GM12878 (cell line): ENCODE results near the gene CDR2L. TPM values are rescaled to one million over a fixed set of nuclear protein-coding genes. Genes with fewer than 3 reads are reported as not detected.
A peak's percentile ranks its signal among the peaks of the same experiment; 100 is the strongest.

Experiments used
- E4F1 ChIP-seq: fragments of 450-650 bp; IDR thresholded peaks from 2 replicates; pipeline ENCODE4 v1.6.1; 2018; ENCODE audit warnings: borderline replicate concordance, mild to moderate bottlenecking; ENCODE audit not compliant: partially characterized antibody
- GABPA ChIP-seq: IDR thresholded peaks from 2 replicates; pipeline ENCODE4 v1.6.1; 2014; ENCODE audit warnings: antibody characterized with exemption, low read depth, mild to moderate bottlenecking, inconsistent platforms
- IKZF1 ChIP-seq: fragments of 450-650 bp; conservative IDR thresholded peaks from 2 replicates; pipeline ENCODE4 v1.6.1; 2017; ENCODE audit warnings: antibody characterized with exemption, mild to moderate bottlenecking
- IRF4 ChIP-seq: IDR thresholded peaks from 2 replicates; pipeline ENCODE4 v1.6.1; 2011; ENCODE audit warnings: low read depth, low read length
- MAX ChIP-seq: IDR thresholded peaks from 2 replicates; pipeline ENCODE4 v1.6.1; 2012; ENCODE audit warnings: low read depth, low read length, improper control_type of control experiment
- NFYA ChIP-seq: IDR thresholded peaks from 2 replicates; pipeline ENCODE4 v1.6.1; 2011; ENCODE audit warnings: low read depth, mild to moderate bottlenecking, low read length, improper control_type of control experiment, borderline replicate concordance
- PML ChIP-seq: IDR thresholded peaks from 2 replicates; pipeline ENCODE4 v1.6.1; 2012; ENCODE audit warnings: low read length, inconsistent platforms
- RCOR1 ChIP-seq: conservative IDR thresholded peaks from 2 replicates; pipeline ENCODE4 v1.6.1; 2012; ENCODE audit warnings: low read depth, low read length, improper control_type of control experiment
- SIN3A ChIP-seq: IDR thresholded peaks from 2 replicates; pipeline ENCODE4 v1.6.1; 2012; ENCODE audit warnings: low read depth, low read length, improper control_type of control experiment
- SKIL ChIP-seq: fragments of 450-650 bp; IDR thresholded peaks from 2 replicates; pipeline ENCODE4 v1.6.1; 2017; ENCODE audit warnings: mild to moderate bottlenecking, low read depth, inconsistent platforms; ENCODE audit not compliant: poor library complexity, severe bottlenecking
- ZZZ3 ChIP-seq: IDR thresholded peaks from 2 replicates; pipeline ENCODE4 v1.6.1; 2011; ENCODE audit warnings: low read depth; ENCODE audit not compliant: control insufficient read depth, insufficient read length
- polyA plus RNA-seq, 11 experiments: library from polyadenylated mRNA; depleted of rRNA in 4 of 11; unstranded in 6 of 11; stranded (reverse) in 5 of 11; fragments of >200 nt; fragmentation: Nextera tagmentation in 4 of 11; fragmentation: Illumina TruSeq in 1 of 11; extraction: Ambion mirVana in 4 of 11; extraction: Trizol in 1 of 11; gene quantifications; 1 replicate in 1 of 11; 2 replicates in 10 of 11; pipeline versions ENCODE4 v1.2.1 to v1.2.3, GENCODE V29; 2011 to 2016; ENCODE audit warnings: inconsistent platforms in 2 of 11, missing spikeins in 2 of 11, low read depth in 1 of 11
- total RNA-seq, 4 experiments: library from RNA; depleted of rRNA in 3 of 4; stranded (reverse); fragments of >200 nt in 3 of 4; fragmentation: Illumina TruSeq in 1 of 4; extraction: Trizol in 1 of 4; gene quantifications; 2 replicates each; pipeline versions ENCODE4 v1.2.1 to v1.2.3, GENCODE V29; 2013 to 2021
- TF ChIP-seq, protein P1 (sequence below): fragments of 450-650 bp; formaldehyde crosslinking; IDR thresholded peaks from 2 replicates; pipeline ENCODE4 v1.4.0; 2020; ENCODE audit warnings: mild to moderate bottlenecking, moderate library complexity
- TF ChIP-seq, protein P2 (sequence below): fragments of 450-650 bp; IDR thresholded peaks from 2 replicates; pipeline ENCODE4 v1.6.1; 2014; ENCODE audit warnings: mild to moderate bottlenecking
- TF ChIP-seq, protein P3 (sequence below): fragments of 450-650 bp; IDR thresholded peaks from 2 replicates; pipeline ENCODE4 v1.6.1; 2017; ENCODE audit warnings: antibody characterized with exemption, mild to moderate bottlenecking, moderate library complexity

Gene CDR2L
- total and polyA plus RNA-seq, 10 of the 15 experiments (the other 5 are each of a cell fraction or from before 2014, with no cell fraction given), result 0.03 to 0.18 (median 0.04) TPM; not detected in 6

GRCh38 chr17:75046407-75047289, 59.2 kb downstream of the CDR2L start, which contains the start of the genes ATP5PD and KCTD2 (continued):
- TF ChIP-seq, protein P1, sequence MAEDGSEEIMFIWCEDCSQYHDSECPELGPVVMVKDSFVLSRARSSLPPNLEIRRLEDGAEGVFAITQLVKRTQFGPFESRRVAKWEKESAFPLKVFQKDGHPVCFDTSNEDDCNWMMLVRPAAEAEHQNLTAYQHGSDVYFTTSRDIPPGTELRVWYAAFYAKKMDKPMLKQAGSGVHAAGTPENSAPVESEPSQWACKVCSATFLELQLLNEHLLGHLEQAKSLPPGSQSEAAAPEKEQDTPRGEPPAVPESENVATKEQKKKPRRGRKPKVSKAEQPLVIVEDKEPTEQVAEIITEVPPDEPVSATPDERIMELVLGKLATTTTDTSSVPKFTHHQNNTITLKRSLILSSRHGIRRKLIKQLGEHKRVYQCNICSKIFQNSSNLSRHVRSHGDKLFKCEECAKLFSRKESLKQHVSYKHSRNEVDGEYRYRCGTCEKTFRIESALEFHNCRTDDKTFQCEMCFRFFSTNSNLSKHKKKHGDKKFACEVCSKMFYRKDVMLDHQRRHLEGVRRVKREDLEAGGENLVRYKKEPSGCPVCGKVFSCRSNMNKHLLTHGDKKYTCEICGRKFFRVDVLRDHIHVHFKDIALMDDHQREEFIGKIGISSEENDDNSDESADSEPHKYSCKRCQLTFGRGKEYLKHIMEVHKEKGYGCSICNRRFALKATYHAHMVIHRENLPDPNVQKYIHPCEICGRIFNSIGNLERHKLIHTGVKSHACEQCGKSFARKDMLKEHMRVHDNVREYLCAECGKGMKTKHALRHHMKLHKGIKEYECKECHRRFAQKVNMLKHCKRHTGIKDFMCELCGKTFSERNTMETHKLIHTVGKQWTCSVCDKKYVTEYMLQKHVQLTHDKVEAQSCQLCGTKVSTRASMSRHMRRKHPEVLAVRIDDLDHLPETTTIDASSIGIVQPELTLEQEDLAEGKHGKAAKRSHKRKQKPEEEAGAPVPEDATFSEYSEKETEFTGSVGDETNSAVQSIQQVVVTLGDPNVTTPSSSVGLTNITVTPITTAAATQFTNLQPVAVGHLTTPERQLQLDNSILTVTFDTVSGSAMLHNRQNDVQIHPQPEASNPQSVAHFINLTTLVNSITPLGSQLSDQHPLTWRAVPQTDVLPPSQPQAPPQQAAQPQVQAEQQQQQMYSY (CRISPR knock-in tag), result no peak
- no peak for TF ChIP-seq RCOR1
- no peak for TF ChIP-seq SKIL
- peak; percentile 58; the same call in 1 of the 2 replicates for TF ChIP-seq NFYA
- no peak for TF ChIP-seq SIN3A
- TF ChIP-seq ZZZ3, result no peak
- TF ChIP-seq, protein P2, sequence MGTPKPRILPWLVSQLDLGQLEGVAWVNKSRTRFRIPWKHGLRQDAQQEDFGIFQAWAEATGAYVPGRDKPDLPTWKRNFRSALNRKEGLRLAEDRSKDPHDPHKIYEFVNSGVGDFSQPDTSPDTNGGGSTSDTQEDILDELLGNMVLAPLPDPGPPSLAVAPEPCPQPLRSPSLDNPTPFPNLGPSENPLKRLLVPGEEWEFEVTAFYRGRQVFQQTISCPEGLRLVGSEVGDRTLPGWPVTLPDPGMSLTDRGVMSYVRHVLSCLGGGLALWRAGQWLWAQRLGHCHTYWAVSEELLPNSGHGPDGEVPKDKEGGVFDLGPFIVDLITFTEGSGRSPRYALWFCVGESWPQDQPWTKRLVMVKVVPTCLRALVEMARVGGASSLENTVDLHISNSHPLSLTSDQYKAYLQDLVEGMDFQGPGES, result peak; percentile 90
- peak; percentile 62 for TF ChIP-seq E4F1
- no peak for TF ChIP-seq IRF4
- peak; percentile 75 for TF ChIP-seq PML
- TF ChIP-seq GABPA, result peak; percentile 95
- peak; percentile 68 for TF ChIP-seq IKZF1
- no peak for TF ChIP-seq MAX
- TF ChIP-seq, protein P3, sequence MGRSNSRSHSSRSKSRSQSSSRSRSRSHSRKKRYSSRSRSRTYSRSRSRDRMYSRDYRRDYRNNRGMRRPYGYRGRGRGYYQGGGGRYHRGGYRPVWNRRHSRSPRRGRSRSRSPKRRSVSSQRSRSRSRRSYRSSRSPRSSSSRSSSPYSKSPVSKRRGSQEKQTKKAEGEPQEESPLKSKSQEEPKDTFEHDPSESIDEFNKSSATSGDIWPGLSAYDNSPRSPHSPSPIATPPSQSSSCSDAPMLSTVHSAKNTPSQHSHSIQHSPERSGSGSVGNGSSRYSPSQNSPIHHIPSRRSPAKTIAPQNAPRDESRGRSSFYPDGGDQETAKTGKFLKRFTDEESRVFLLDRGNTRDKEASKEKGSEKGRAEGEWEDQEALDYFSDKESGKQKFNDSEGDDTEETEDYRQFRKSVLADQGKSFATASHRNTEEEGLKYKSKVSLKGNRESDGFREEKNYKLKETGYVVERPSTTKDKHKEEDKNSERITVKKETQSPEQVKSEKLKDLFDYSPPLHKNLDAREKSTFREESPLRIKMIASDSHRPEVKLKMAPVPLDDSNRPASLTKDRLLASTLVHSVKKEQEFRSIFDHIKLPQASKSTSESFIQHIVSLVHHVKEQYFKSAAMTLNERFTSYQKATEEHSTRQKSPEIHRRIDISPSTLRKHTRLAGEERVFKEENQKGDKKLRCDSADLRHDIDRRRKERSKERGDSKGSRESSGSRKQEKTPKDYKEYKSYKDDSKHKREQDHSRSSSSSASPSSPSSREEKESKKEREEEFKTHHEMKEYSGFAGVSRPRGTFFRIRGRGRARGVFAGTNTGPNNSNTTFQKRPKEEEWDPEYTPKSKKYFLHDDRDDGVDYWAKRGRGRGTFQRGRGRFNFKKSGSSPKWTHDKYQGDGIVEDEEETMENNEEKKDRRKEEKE, result peak; percentile 82
